GM18909 (cell line): ENCODE results near the gene PERM1.
"Not testable (repeated sequence)": the region's sequence is repeated elsewhere in the genome, so short reads cannot be mapped to it uniquely, and the experiment has no call there.

Source experiments
- ATAC-seq: cut with Tn5 transposase; IDR thresholded peaks from one replicate; pipeline ENCODE4 v1.9.1; 2021; ENCODE audit warnings: mild to moderate bottlenecking; ENCODE audit not compliant: unreplicated experiment, poor library complexity

Gene PERM1

GRCh38 chr1:981955-982558, at the start of gene PERM1:
TSS of gene PERM1 (minus strand) at chr1:982093. CDS start at chr1:981029, 1,064 bp downstream.
- ATAC-seq = no peak

GRCh38 chr1:1030867-1031658, 49.2 kb upstream of the PERM1 start:
- not testable (repeated sequence) for ATAC-seq

- ATAC-seq = no peak
Measured at GRCh38 chr1:1027791-1028190, 45.9 kb upstream of the PERM1 start.

- no peak for ATAC-seq
Measured at GRCh38 chr1:1026599-1027413, 44.9 kb upstream of the PERM1 start.

GRCh38 chr1:1025730-1026129, 43.8 kb upstream of the PERM1 start:
- no peak for ATAC-seq

GRCh38 chr1:1024771-1025699, 43.1 kb upstream of the PERM1 start:
- ATAC-seq = no peak

- no peak for ATAC-seq
Measured at GRCh38 chr1:1024149-1024770, 42.4 kb upstream of the PERM1 start.

- no peak for ATAC-seq
Measured at GRCh38 chr1:1023700-1024099, 41.8 kb upstream of the PERM1 start.

- ATAC-seq = no peak
Measured at GRCh38 chr1:1022302-1023009, 40.6 kb upstream of the PERM1 start.

- ATAC-seq = no peak
Measured at GRCh38 chr1:1021920-1022259, 40.0 kb upstream of the PERM1 start.

- no peak for ATAC-seq
Measured at GRCh38 chr1:1021010-1021919, 39.4 kb upstream of the PERM1 start.

- peak; percentile 14 for ATAC-seq
Measured at GRCh38 chr1:1020415-1021009, 38.6 kb upstream of the PERM1 start.

GRCh38 chr1:1020000-1020404, 38.1 kb upstream of the PERM1 start, which contains the start of gene AGRN:
TSS of gene AGRN (plus strand) at chr1:1020120. CDS start at chr1:1020173, 53 bp downstream.
- peak; percentile 35 for ATAC-seq

- peak; percentile 74 for ATAC-seq
Measured at GRCh38 chr1:1019122-1019999, 37.5 kb upstream of the PERM1 start.

GRCh38 chr1:1018321-1018685, 36.4 kb upstream of the PERM1 start:
- ATAC-seq = not testable (repeated sequence)

- ATAC-seq = not testable (repeated sequence)
Measured at GRCh38 chr1:1017397-1018320, 35.8 kb upstream of the PERM1 start.
